H7 (cell line): ENCODE measurements around the gene AFTPH. TPM values are rescaled to one million over a fixed set of nuclear protein-coding genes. Genes with fewer than 3 reads are reported as not detected.

Experiments used
- DNase-seq: peaks from one replicate; pipeline ENCODE4 v3.0.0; 2012
- H3K27me3 ChIP-seq: 2 replicates; pipeline ENCODE4 v1.6.0; 2011; ENCODE audit warnings: mild to moderate bottlenecking, low read length; ENCODE audit not compliant: control insufficient read depth, insufficient read depth
- H3K36me3 ChIP-seq: replicated peaks from 2 replicates; pipeline ENCODE4 v1.5.1; 2011; ENCODE audit warnings: low read length; ENCODE audit not compliant: control insufficient read depth, insufficient read depth
- H3K4me3 ChIP-seq: 2 replicates; pipeline ENCODE4 v1.5.1; 2011; ENCODE audit warnings: low read depth, mild to moderate bottlenecking, control low read depth, low read length, moderate library complexity; ENCODE audit not compliant: insufficient read depth
- total RNA-seq: library from RNA; depleted of rRNA; stranded (reverse); fragments of >200 nt; shearing (Covaris generic); gene quantifications from 2 replicates; pipeline ENCODE4 v1.2.3, GENCODE V29; 2014; rRNA removed

AFTPH gene
- total RNA-seq = 10.6 and 15.0 TPM in 2 replicates

GRCh38 chr2:64523666-64524603 lies at the start of gene AFTPH:
Gene AFTPH (plus strand): TSS chr2:64524328. CDS start chr2:64551475, 27,147 bp downstream.
- DNase-seq = peak; percentile 96
- Histone ChIP-seq H3K4me3 (peak within 1 kb of the TSS; percentile 77), H3K36me3 (no peaks in the 10 kb centered on the region), H3K27me3 (no peaks in the 10 kb centered on the region)

- Histone ChIP-seq H3K4me3 (no peak overlapping the region), H3K27me3 (no peaks in the 10 kb centered on the region), H3K36me3 (no peaks in the 10 kb centered on the region)
- DNase-seq = no peak
Measured at GRCh38 chr2:64474636-64475035, 49.5 kb upstream of the AFTPH start.

GRCh38 chr2:64477037-64477436 lies 47.1 kb upstream of the AFTPH start:
- no peaks in the 10 kb centered on the region; the same call in 1 of the 2 replicates for H3K27me3 ChIP-seq
- no peaks in the 10 kb centered on the region for H3K36me3 ChIP-seq
- no peak overlapping the region for H3K4me3 ChIP-seq
- no peak for DNase-seq

- H3K36me3 ChIP-seq = no peaks in the 10 kb centered on the region
- DNase-seq = no peak
- no peaks in the 10 kb centered on the region; the same call in 1 of the 2 replicates for H3K27me3 ChIP-seq
- H3K4me3 ChIP-seq = no peak overlapping the region
Measured at GRCh38 chr2:64477979-64478378, 46.1 kb upstream of the AFTPH start.

GRCh38 chr2:64478502-64479230 lies 45.5 kb upstream of the AFTPH start:
- no peak for DNase-seq
- Histone ChIP-seq H3K27me3 (no peaks in the 10 kb centered on the region; the same call in 1 of the 2 replicates), H3K4me3 (no peak overlapping the region), H3K36me3 (no peaks in the 10 kb centered on the region)

- DNase-seq = no peak
- H3K4me3 ChIP-seq = no peak overlapping the region
- H3K27me3 ChIP-seq = no peaks in the 10 kb centered on the region; the same call in 1 of the 2 replicates
- H3K36me3 ChIP-seq = no peaks in the 10 kb centered on the region
Measured at GRCh38 chr2:64479259-64480117, 44.6 kb upstream of the AFTPH start.

GRCh38 chr2:64481665-64482064 lies 42.5 kb upstream of the AFTPH start:
- Histone ChIP-seq H3K27me3 (no peaks in the 10 kb centered on the region; the same call in 1 of the 2 replicates), H3K36me3 (no peaks in the 10 kb centered on the region), H3K4me3 (no peak overlapping the region)
- DNase-seq = no peak

GRCh38 chr2:64482243-64482642 lies 41.9 kb upstream of the AFTPH start:
- Histone ChIP-seq H3K36me3 (no peaks in the 10 kb centered on the region), H3K4me3 (no peak overlapping the region), H3K27me3 (no peaks in the 10 kb centered on the region; the same call in 1 of the 2 replicates)
- DNase-seq = no peak

- DNase-seq = no peak
Measured at GRCh38 chr2:64482765-64483504, 41.2 kb upstream of the AFTPH start.

GRCh38 chr2:64485331-64485730 lies 38.8 kb upstream of the AFTPH start:
- no peaks in the 10 kb centered on the region; the same call in 1 of the 2 replicates for H3K27me3 ChIP-seq
- DNase-seq = no peak
- H3K36me3 ChIP-seq = no peaks in the 10 kb centered on the region
- no peak overlapping the region for H3K4me3 ChIP-seq

More at GRCh38 chr2:64482765-64483504, 41.2 kb upstream of the AFTPH start:
- H3K36me3 ChIP-seq = no peaks in the 10 kb centered on the region
- H3K27me3 ChIP-seq = no peaks in the 10 kb centered on the region; the same call in 1 of the 2 replicates
- H3K4me3 ChIP-seq = no peak overlapping the region

GRCh38 chr2:64485961-64486360 lies 38.2 kb upstream of the AFTPH start:
- no peak for DNase-seq
- Histone ChIP-seq H3K36me3 (no peaks in the 10 kb centered on the region), H3K27me3 (no peaks in the 10 kb centered on the region; the same call in 1 of the 2 replicates), H3K4me3 (no peak overlapping the region)

- no peaks in the 10 kb centered on the region for H3K27me3 ChIP-seq
- H3K36me3 ChIP-seq = no peaks in the 10 kb centered on the region
- H3K4me3 ChIP-seq = no peak overlapping the region
- DNase-seq = no peak
Measured at GRCh38 chr2:64487256-64488049, 36.7 kb upstream of the AFTPH start.
